HL-60 (cell line): Measurements from ENCODE around the gene MEOX1.
"Not testable (repeated sequence)": the region's sequence is repeated elsewhere in the genome, so short reads cannot be mapped to it uniquely, and the experiment has no call there.

Source experiments
- DNase-seq, 2 experiments: peaks; one replicate each; pipeline ENCODE4 v3.0.0-alpha.2; 2010 to 2020; ENCODE audit warnings: low read depth in 1 of 2, low spot score in 1 of 2
- H3K27ac ChIP-seq: fragments of 250-450 bp; sonication (Bioruptor Pico); replicated peaks from 2 replicates; pipeline ENCODE4 v1.5.1; 2020; ENCODE audit warnings: mild to moderate bottlenecking, moderate library complexity
- H3K27me3 ChIP-seq: fragments of 250-450 bp; sonication (Bioruptor Pico); 2 replicates; pipeline ENCODE4 v1.5.1; 2021; ENCODE audit warnings: mild to moderate bottlenecking, moderate library complexity; ENCODE audit not compliant: insufficient read depth, poor library complexity, severe bottlenecking
- H3K4me3 ChIP-seq: replicated peaks from 2 replicates; pipeline ENCODE4 v1.5.1; 2011; ENCODE audit warnings: mild to moderate bottlenecking, control low read depth, low read length; ENCODE audit not compliant: insufficient read depth
- CTCF ChIP-seq: IDR thresholded peaks from one replicate; pipeline ENCODE4 v1.5.1; 2011; ENCODE audit warnings: low read length, control low read depth, inconsistent platforms; ENCODE audit not compliant: insufficient read depth
- GABPA ChIP-seq: IDR thresholded peaks from 2 replicates; pipeline ENCODE4 v1.6.1; 2012; ENCODE audit warnings: low read depth
- POLR2AphosphoS5 ChIP-seq: IDR thresholded peaks from 2 replicates; pipeline ENCODE4 v1.6.1; 2012; ENCODE audit warnings: low read depth
- REST ChIP-seq: IDR thresholded peaks from 2 replicates; pipeline ENCODE4 v1.6.1; 2012; ENCODE audit warnings: low read depth; ENCODE audit not compliant: insufficient replicate concordance
- SPI1 ChIP-seq: IDR thresholded peaks from 2 replicates; pipeline ENCODE4 v1.6.1; 2012; ENCODE audit warnings: low read depth, mild to moderate bottlenecking, borderline replicate concordance

The MEOX1 gene

GRCh38 chr17:43604549-43604948 is 57.2 kb downstream of the MEOX1 start:
- Histone ChIP-seq H3K27me3 (no peaks in the 10 kb centered on the region), H3K4me3 (no peak overlapping the region), H3K27ac (no peak overlapping the region)
- no peak for DNase-seq
- TF ChIP-seq SPI1 (no peak), CTCF (no peak), POLR2AphosphoS5 (no peak), GABPA (no peak), REST (no peak)

GRCh38 chr17:43603321-43603720 is 58.4 kb downstream of the MEOX1 start:
- no peak for TF ChIP-seq GABPA
- no peak for TF ChIP-seq POLR2AphosphoS5
- TF ChIP-seq REST, result no peak
- TF ChIP-seq CTCF, result no peak
- no peak for TF ChIP-seq SPI1
- no peak for DNase-seq
- Histone ChIP-seq H3K27me3 (no peaks in the 10 kb centered on the region), H3K4me3 (no peak overlapping the region), H3K27ac (no peak overlapping the region)

- not testable (repeated sequence) for H3K4me3 ChIP-seq, H3K27me3 ChIP-seq, H3K27ac ChIP-seq, DNase-seq
Observed at GRCh38 chr17:43602556-43602955, 59.2 kb downstream of the MEOX1 start.

GRCh38 chr17:43601280-43602039 is 60.3 kb downstream of the MEOX1 start:
- DNase-seq, result no peak
- TF ChIP-seq SPI1, result no peak
- no peak for TF ChIP-seq CTCF
- no peak for TF ChIP-seq REST
- no peak for TF ChIP-seq GABPA
- no peak for TF ChIP-seq POLR2AphosphoS5
- no peak overlapping the region for H3K4me3 ChIP-seq
- H3K27ac ChIP-seq, result no peak overlapping the region
- no peaks in the 10 kb centered on the region for H3K27me3 ChIP-seq
